ENCODE measurements around the gene C1GALT1.
"Not testable (repeated sequence)": the region's sequence is repeated elsewhere in the genome, so short reads cannot be mapped to it uniquely, and the experiment has no call there.

Gene C1GALT1

DNA sequence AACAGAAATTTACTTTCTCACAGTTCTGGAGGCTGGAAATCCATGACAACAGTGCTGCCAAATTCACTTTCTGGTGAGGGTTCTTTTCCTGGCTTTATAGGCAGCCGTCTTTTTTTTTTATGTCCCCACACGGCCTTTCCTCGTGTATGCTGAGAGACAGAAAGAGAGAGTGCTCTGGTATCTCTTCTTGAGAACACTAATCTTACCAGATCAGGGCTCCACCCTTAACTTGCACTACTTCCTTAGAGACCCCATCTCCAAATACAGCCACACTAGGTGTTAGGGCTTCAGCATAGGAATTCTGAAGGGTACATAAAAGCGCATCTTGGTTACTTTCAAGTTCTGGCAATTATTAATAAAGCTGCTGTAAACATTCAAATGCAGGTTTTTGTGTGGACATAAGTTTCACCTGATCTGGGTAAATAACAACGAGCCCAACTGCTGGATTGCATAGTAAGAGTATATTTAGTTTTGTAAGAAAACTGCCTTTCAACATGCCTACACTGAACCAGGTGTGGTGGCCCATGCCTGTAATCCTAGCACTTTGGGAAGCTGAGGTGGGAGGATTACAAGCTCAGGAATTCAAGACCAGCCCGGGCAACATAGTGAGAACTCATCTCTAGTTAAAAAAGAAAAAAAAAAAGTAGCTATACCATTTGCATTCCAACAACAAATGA, 8.2 kb upstream of the C1GALT1 start:
- no peak for DNase-seq

- no peak for DNase-seq
These were observed 7.2 kb upstream of the C1GALT1 start for GRCh38 chr7:7175075-7175695.

DNA sequence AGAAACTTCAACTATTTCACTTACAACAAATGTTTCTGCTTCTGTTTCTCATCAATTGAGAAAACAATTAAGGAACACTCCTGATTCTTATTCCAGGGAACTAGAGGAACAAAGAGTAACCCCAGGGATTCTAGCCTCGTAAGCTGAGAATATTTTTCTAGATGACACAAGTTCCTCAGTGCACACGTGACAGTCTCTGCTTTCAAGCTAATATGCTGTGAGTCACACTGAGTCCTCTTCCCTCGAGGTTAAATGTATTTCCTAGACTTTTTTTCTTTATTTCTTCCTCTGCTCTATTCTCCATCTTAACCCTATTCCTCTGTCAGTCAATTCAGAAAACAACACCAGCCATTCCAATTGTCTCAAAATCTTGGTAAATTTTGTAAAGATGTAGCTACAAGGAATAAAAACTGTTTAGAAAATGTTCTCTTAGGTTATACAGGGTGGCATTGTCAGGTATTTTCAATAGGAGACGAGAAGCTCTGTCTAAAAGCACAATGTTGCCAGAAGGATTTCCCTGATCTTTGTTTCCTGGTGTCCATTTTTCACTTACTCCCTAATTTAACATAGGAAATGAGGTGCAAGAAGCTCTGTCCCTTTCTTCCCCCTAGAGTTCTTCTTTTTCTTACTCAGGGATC, 5.8 kb upstream of the C1GALT1 start:
- DNase-seq = no peak

- DNase-seq = no peak
These were observed 5.3 kb upstream of the C1GALT1 start for GRCh38 chr7:7177044-7177517.

- no peak for DNase-seq
These were observed 4.3 kb upstream of the C1GALT1 start for GRCh38 chr7:7178081-7178480.

DNA sequence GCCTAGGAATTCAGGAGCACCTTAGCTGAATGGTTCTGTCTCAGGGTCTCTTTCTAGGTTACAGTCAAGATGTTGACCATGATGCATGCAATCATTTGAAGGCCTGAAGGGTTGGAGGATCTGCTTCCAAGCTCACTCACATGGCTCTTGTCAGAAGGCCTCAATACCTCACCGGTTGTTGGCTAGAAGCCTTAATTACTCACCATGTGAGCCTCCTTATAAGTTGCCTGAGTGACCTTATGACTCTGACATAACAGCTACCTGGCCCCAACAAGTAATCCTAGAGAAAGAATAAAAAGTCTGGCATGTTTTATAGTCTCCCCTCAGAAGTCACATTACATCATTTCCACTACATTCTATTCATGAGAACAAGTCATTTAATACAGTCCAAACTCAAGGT, 3.4 kb upstream of the C1GALT1 start:
- DNase-seq = no peak

- no peak for DNase-seq
These were observed 1.5 kb upstream of the C1GALT1 start for GRCh38 chr7:7180725-7181449.

GRCh38 chr7:7181519-7182155, 707 bp upstream of the C1GALT1 start:
- DNase-seq = peak; percentile 92

GRCh38 chr7:7183061-7183837, 905 bp downstream of the C1GALT1 start:
- DNase-seq = peak; percentile 66

GRCh38 chr7:7183838-7184463, 1.6 kb downstream of the C1GALT1 start:
- DNase-seq = no peak

GRCh38 chr7:7185371-7185989, 3.1 kb downstream of the C1GALT1 start:
- no peak for DNase-seq

DNA sequence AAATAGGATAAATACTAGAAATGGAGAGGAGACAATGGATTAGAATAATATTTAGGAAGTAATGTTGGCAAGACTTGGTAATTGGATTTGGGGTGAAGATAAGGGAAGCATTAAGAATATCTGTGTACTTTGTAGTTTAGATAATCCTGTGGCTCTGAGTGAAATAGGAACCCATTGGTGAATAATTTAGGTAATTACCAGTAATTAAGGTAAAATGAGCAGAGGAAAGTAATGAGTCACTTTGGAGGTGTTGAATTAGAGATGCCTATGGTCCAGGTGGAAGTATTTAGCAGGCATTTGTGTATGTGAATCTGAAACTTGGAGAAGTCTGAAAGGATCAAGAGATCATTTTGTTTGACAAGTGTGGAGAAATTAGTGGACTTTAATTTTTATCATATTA, 5.7 kb downstream of the C1GALT1 start:
- DNase-seq = no peak

DNA sequence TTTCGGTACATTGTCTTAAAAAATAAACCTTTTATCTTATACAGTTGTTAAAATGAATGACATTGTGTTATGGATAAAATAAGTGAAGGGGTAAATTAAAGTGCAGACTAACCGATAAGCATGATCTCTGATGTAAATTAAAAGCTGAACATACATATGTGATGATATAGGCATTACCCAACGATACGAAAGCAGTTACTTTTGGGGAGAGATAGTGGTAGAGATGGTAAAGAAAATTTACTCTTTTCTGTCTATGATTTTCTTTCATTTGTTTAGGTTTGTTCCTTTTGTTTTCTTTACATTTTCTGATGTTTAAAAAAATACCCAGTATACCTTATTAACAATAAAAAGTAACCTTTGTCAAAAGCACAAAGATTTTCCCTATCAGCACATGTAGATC, 6.4 kb downstream of the C1GALT1 start:
- no peak for DNase-seq

GRCh38 chr7:7190142-7190541, 7.8 kb downstream of the C1GALT1 start:
- DNase-seq = no peak

GRCh38 chr7:7191137-7191536, 8.8 kb downstream of the C1GALT1 start:
- DNase-seq = no peak

- not testable (repeated sequence) for DNase-seq
These were observed 10.7 kb downstream of the C1GALT1 start for GRCh38 chr7:7192798-7193788.

DNA sequence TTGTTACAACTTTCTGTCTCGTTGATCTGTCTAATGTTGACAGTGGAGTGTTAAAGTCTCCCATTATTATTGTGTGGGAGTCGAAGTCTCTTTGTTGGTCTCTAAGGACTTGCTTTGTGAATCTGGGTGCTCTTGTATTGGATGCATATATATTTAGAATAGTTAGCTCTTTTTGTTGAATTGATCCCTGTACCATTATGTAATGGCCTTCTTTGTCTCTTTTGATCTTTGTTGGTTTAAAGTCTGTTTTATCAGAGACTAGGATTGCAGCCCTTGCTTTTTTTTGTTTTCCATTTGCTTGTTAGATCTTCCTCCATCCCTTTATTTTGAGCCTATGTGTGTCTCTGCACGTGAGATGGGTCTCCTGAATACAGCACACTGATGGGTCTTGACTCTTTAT, 17.2 kb downstream of the C1GALT1 start:
- DNase-seq = not testable (repeated sequence)

- not testable (repeated sequence) for DNase-seq
These were observed 17.9 kb downstream of the C1GALT1 start for GRCh38 chr7:7200255-7200654.

DNA sequence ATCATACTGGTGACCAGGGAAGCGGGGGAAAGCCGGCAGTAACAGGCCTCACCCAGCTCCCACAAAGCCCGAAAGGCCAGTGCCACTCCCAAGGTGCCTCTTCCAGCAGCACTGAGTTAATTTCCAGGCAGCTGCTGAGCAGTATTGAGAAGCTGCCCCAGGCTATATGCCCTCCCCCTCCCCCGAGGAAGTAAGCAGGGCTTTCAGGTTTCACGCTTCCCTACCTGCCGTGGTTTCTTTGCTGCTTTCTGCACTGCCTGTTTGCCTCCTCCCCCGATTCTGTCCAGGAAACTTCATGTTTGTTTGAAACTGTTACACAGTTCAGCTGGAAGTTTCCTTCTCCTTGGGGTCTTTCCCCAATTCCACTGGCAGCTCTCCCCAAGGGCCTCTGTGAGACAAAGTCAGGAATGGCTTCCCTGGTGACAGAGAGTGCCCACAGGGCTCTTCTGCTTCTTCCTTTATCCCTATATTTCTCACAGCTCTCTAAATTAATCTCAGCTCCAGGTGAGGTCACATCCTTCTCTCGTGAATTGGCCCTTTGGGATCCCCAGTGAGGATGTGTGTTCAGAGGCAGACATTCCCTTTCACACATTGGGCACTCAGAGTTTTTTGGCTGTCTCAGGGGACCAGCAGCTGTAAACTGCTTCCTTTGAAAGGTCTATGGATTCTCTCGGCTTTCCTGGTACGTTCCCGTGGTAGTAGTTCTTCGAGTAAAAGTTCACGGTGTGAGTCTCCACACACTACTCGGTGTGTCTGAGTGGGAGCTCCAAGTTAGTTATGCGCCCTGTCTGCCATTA, 19.4 kb downstream of the C1GALT1 start:
- no peak for DNase-seq
